Measurements from ENCODE around the gene PPARGC1A.

PPARGC1A gene

DNA sequence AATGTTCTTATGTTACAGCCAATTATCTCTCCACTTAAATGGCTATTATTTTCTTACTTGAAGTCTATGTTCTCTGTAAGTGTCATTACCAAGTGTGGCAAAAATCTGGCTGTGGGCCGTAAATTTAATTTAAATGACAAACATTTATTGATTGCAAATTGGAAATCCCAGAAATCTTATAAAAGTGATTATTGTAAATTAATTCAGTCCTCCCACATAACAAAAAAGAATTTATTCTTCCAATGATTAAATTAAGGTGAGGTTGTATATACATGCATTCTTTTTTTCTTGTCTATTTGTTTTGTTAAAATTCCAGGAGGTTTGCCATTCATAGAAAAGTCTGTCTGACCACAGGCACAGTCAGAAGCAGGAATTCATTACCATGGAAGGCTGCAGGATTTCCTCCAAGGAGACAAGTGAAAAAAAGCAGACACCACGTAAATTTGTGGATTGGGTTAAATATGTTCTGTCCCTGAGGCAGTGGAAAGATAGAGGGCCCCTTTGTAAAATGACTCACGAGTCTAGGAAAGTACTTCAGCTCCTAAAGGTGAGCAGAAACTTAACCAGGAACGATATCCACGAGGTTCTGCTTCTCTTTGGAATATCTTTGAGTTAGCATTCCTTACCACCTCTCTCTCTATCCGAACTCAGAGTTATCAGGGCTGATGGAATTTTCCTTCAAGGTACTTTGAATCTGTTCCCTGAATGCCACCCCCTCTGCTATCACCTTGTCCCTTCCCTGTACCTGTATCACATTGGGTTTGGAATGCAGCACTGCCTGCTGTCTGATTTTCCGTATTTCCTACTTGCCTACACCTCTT, 10.7 kb downstream of the PPARGC1A start:
- TF ChIP-seq, protein P1, sequence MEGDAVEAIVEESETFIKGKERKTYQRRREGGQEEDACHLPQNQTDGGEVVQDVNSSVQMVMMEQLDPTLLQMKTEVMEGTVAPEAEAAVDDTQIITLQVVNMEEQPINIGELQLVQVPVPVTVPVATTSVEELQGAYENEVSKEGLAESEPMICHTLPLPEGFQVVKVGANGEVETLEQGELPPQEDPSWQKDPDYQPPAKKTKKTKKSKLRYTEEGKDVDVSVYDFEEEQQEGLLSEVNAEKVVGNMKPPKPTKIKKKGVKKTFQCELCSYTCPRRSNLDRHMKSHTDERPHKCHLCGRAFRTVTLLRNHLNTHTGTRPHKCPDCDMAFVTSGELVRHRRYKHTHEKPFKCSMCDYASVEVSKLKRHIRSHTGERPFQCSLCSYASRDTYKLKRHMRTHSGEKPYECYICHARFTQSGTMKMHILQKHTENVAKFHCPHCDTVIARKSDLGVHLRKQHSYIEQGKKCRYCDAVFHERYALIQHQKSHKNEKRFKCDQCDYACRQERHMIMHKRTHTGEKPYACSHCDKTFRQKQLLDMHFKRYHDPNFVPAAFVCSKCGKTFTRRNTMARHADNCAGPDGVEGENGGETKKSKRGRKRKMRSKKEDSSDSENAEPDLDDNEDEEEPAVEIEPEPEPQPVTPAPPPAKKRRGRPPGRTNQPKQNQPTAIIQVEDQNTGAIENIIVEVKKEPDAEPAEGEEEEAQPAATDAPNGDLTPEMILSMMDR (IDR thresholded peaks at IDR 0.05; ENCODE audit: low read depth, low read length) = no peak
- peaks cover 28% of the 10 kb centered on the region for H3K4me1 ChIP-seq
- H3K27me3 ChIP-seq = no peaks in the 10 kb centered on the region
- H3K9me3 ChIP-seq = no peaks in the 10 kb centered on the region
- H3K36me3 ChIP-seq = peaks cover 11% of the 10 kb centered on the region
- peak overlapping the region; percentile 40; the same call in 1 of the 2 replicates for H3K4me3 ChIP-seq (ENCODE audit: low read depth, low read length)
- peak; percentile 23 for DNase-seq

DNA sequence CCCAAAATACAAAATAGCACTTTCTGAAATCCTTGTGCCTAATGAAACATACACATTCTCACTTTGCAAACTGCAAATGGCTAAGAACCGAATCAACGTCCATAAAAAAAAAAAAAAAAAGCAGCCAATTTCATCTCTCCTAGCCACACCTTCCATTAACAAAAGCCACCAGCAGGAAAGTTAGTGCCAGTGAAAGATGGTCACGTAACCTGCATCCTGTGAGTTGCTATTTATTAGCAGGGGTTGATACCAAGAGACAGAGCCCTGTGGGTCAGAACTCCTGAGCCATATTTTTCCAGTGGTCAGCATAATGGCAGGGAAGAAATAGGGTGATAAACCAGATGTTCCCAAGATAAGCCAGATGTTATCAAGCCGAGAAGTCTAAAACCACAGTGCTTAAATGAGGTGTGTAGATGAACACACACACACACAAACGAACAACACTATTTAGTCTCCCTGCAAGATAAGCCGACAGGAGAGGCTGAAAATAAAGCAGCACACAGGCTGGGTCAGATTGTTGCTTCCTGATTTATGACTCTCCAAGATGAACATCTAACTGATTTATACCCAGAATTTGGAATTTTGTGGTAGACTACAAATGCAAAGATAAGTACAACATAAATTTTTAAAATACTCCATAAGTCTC, 11.5 kb downstream of the PPARGC1A start:
- Histone ChIP-seq H3K27me3 (no peaks in the 10 kb centered on the region), H3K9me3 (no peaks in the 10 kb centered on the region), H3K36me3 (peaks cover 7% of the 10 kb centered on the region), H3K4me1 (peaks cover 28% of the 10 kb centered on the region), H3K4me3 (ENCODE audit: low read depth, low read length) (peak overlapping the region; percentile 40)
- TF ChIP-seq, protein P1 (IDR thresholded peaks at IDR 0.05; ENCODE audit: low read depth, low read length) = no peak
- DNase-seq = no peak

DNA sequence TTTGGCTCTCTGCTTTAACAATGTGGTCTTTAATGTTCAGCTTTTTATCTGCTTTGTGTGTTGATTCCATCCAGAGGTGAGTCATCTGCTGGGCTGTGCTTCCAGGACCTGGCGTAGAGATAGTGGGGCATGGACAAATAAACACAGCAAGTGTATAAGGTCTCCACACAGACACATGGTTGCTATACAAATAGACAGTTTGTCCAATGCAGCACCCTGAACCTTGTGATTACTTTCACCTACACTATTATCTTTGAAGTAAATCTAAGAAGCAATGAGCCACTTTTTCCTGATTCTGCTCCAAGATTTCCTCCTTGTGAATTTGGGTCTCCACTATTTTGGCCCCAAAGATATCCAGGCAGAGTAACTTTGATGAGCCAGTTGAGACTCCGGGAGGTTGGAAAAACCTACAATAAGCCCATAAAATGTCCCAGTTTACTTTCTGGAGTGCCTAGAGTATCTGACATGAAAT, 12.1 kb downstream of the PPARGC1A start:
- Histone ChIP-seq H3K36me3 (peaks cover 1% of the 10 kb centered on the region), H3K27me3 (no peaks in the 10 kb centered on the region), H3K4me1 (peaks cover 28% of the 10 kb centered on the region), H3K9me3 (no peaks in the 10 kb centered on the region), H3K4me3 (ENCODE audit: low read depth, low read length) (peak overlapping the region; percentile 40)
- DNase-seq = peak; percentile 67
- TF ChIP-seq, protein P1 (IDR thresholded peaks at IDR 0.05; ENCODE audit: low read depth, low read length) = no peak

DNA sequence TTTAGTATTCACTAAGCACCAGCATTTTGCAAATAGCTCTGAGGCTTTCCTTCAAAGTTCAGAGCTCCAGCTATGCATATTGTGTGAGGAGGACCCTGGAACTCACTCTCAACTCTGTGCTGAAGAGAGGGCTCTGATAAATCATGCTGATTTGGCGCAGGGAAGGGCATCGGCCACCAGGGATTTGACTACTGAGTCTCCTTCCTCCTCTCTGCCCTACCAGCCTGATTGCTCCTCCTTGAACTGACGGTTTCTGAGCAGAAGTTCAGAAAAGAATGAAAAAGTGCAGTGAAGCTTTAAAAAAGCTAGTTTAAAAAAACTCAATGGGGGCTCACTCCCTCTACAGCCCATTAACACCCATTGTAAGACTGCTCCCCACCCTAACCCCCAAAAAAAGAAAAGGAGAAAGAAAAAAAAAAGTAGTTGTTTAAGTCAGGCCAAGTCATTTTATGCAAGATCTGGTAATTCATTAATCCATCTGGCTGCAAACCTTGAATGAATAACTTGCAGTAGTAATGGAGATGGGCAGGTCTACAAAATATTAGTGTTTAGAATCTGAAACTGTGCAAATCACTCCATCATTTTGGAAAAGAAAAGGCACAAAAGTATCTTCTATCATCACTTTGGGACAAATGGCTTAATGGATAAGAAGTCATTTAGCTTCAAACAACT, 13.3 kb downstream of the PPARGC1A start:
- Histone ChIP-seq H3K4me1 (peaks cover 28% of the 10 kb centered on the region), H3K4me3 (ENCODE audit: low read depth, low read length) (no peak overlapping the region), H3K27me3 (no peaks in the 10 kb centered on the region), H3K36me3 (no peaks in the 10 kb centered on the region; the same call in 1 of the 2 replicates), H3K9me3 (no peaks in the 10 kb centered on the region)
- TF ChIP-seq, protein P1 (IDR thresholded peaks at IDR 0.05; ENCODE audit: low read depth, low read length) = 0 out of 2 replicates have a peak, but pooled peaks have one; percentile 4
- DNase-seq = no peak

DNA sequence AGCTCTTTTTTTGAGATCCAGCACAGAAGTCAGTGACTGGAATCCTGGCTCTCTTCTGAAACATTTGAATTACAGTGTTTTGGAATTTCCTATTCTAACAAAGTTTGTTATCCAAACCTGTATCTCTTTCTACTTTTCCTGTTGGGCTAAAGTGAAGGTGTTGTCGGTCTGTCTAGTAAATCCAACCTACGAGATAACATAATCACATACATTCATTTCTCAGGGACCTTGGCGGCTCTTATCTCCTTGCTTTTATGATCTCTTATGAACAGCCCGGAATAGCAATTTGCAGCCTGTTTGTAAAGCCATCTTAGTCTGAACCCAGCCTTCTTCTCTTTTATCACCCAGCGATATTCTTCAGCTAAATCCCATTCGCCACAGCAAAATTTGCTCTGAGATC, 14.5 kb downstream of the PPARGC1A start:
- H3K9me3 ChIP-seq = no peaks in the 10 kb centered on the region
- no peak for DNase-seq
- no peak overlapping the region for H3K4me3 ChIP-seq (ENCODE audit: low read depth, low read length)
- peaks cover 24% of the 10 kb centered on the region for H3K4me1 ChIP-seq
- H3K27me3 ChIP-seq = no peaks in the 10 kb centered on the region
- TF ChIP-seq, protein P1 (IDR thresholded peaks at IDR 0.05; ENCODE audit: low read depth, low read length) = no peak
- H3K36me3 ChIP-seq = no peaks in the 10 kb centered on the region
